Astrocyte of the cerebellum (primary cell): ENCODE results near the gene XIRP2.

Source experiments
- DNase-seq: peaks from one replicate; pipeline ENCODE4 v3.0.0-alpha.2; 2011; ENCODE audit warnings: low read depth
- H3K4me3 ChIP-seq: 2 replicates; pipeline ENCODE4 v1.5.1; 2011; ENCODE audit warnings: mild to moderate bottlenecking, low read depth, low read length, moderate library complexity
- in situ Hi-C: cut with HindIII; loops from 2 replicates; pipeline ENCODE4 v1.10.0; 2017; ENCODE audit warnings: low sequenced_read_pairs
- TF ChIP-seq, protein P1 (sequence below): IDR thresholded peaks from 2 replicates; pipeline ENCODE4 v1.5.1; 2012; ENCODE audit warnings: low read length, low read depth, moderate library complexity, mild to moderate bottlenecking; ENCODE audit errors: missing control alignments

Gene XIRP2

DNA sequence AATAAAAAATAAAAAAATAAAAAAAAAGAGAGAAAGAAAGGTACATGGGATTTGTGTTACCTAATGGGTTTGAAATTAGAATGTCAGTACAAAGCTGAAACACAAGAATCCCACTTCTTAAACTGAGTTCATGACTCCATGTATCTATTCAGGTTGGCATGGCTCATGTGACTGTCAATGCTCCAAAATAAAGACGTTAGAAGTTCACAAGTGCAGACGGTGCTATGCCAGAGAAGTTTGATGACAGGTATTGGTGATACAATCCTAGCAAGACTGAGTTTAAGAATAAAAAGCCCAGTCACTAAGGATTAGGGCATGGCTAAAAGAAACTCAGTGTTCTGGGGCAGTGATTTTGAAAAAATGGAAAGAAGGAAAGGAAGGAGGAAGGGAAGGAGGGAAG is 254.3 kb downstream of the XIRP2 start:
- in situ Hi-C loops, result no loop called here
- DNase-seq, result no peak
- H3K4me3 ChIP-seq, result no peak overlapping the region
- TF ChIP-seq, protein P1, sequence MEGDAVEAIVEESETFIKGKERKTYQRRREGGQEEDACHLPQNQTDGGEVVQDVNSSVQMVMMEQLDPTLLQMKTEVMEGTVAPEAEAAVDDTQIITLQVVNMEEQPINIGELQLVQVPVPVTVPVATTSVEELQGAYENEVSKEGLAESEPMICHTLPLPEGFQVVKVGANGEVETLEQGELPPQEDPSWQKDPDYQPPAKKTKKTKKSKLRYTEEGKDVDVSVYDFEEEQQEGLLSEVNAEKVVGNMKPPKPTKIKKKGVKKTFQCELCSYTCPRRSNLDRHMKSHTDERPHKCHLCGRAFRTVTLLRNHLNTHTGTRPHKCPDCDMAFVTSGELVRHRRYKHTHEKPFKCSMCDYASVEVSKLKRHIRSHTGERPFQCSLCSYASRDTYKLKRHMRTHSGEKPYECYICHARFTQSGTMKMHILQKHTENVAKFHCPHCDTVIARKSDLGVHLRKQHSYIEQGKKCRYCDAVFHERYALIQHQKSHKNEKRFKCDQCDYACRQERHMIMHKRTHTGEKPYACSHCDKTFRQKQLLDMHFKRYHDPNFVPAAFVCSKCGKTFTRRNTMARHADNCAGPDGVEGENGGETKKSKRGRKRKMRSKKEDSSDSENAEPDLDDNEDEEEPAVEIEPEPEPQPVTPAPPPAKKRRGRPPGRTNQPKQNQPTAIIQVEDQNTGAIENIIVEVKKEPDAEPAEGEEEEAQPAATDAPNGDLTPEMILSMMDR, result no peak

DNA sequence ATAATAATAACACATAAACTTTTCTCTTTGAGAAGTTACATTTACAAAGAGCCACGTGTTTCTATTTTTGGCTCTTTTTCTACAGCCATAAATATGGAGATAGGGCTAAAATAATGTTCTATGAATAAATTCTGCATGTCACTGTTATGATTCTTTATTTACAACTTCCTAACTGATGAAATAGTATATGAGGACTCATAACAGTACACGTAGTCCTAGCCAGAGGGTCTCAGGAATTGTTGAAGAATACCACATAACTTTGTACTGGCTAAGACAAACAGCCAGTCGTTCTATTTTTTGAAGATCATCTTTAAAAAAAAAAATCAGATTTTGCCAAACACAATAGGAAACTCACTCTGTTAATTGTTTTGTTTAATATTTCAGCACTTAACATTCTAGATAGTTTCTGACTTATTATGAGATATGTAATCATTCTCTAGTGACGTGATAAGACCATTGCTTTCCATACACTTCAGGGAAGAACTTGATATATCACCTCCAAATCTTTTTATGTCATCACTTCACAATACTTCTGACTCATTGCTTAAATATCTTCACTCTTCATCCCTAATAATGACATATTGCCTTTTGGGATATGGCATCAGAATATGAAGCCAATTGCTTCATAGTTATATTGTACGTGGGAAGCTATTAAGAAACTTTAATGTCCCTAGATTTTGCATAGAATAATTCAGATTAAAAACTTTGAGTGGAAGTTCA is 256.1 kb downstream of the XIRP2 start:
- TF ChIP-seq, protein P1, result no peak
- in situ Hi-C loops, result no loop called here
- no peak for DNase-seq
- no peak overlapping the region for H3K4me3 ChIP-seq

DNA sequence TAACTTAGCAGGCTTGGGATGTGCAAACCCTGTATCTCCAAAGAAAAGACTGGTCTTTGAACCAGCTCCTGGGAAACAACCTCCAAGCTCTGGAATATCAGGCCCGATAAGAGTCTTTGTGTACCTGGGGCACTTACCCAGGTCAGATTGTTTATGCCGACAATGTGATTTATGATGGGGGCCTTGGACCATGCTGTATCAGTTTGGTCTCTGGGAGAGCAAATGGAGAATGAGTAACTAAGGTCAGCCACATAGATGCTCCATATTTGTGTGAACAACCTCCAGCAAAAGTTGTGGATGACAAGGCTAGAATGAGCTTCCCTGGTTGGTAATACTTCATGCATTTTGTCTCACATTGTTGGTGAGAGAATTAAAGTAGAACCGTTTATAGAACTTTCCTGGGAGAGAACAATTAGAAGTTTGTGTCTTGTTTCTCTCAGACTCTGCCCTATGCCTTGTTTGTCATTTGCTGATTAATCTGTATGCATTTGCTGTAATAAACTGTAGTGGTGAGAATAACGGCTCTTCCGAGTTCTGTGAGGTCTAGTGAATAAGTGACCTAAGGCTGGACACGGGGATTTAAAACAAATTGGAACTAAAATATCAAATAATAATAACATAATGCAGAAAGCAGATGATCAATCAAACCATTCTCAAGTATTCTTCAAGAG is 259.1 kb downstream of the XIRP2 start:
- in situ Hi-C loops, result no loop called here
- no peak for DNase-seq
- TF ChIP-seq, protein P1, result no peak
- no peak overlapping the region for H3K4me3 ChIP-seq

GRCh38 chr2:167151894-167152293 is 263.6 kb downstream of the XIRP2 start:
- in situ Hi-C loops, result no loop called here
- no peak overlapping the region for H3K4me3 ChIP-seq
- DNase-seq, result no peak
- TF ChIP-seq, protein P1, result no peak

DNA sequence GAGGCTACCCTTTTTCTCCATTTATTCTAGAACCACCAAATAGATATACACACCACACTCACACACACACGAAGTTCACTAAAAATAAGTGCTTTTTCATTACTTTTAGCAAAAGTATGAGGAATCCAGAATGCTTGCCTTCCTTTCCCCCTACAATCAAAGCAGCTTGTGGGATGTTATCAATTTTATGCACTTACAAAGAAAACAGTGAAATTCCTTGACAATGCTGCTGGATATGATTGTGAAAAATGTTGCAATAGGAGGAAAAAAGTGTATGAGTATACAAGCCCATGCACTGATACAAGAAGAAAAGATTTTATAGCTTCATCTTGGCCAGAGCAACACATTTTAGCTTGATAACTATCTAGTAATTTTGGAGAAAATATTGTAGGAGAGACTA is 269.2 kb downstream of the XIRP2 start:
- no peak for DNase-seq
- no peak overlapping the region for H3K4me3 ChIP-seq
- in situ Hi-C loops, result no loop called here

GRCh38 chr2:167177196-167177595 is 288.9 kb downstream of the XIRP2 start:
- no peak for DNase-seq
- TF ChIP-seq, protein P1, result no peak
- H3K4me3 ChIP-seq, result no peak overlapping the region
- in situ Hi-C loops, result no loop called here

More for the DNA sequence above, 269.2 kb downstream of the XIRP2 start:
- TF ChIP-seq, protein P1, result no peak
